GOT3 (cell line): ENCODE data around the gene PRICKLE2.
"Not testable (repeated sequence)": the region's sequence is repeated elsewhere in the genome, so short reads cannot be mapped to it uniquely, and the experiment has no call there.

ENCODE experiments used
- DNase-seq: peaks from one replicate; lab custom pipeline; 2025; ENCODE audit warnings: mixed read lengths; lab: John Stamatoyannopoulos, UW

The PRICKLE2 gene

GRCh38 chr3:64102147-64102546 is 123.1 kb downstream of the PRICKLE2 start:
- no peak for DNase-seq

- DNase-seq, result no peak
These were observed 126.0 kb downstream of the PRICKLE2 start for GRCh38 chr3:64099316-64099715.

GRCh38 chr3:64098670-64099069 is 126.6 kb downstream of the PRICKLE2 start:
- no peak for DNase-seq

- no peak for DNase-seq
These were observed 127.3 kb downstream of the PRICKLE2 start for GRCh38 chr3:64097920-64098319.

- no peak for DNase-seq
These were observed 129.5 kb downstream of the PRICKLE2 start for GRCh38 chr3:64095802-64096201.

GRCh38 chr3:64094713-64095079 is 130.6 kb downstream of the PRICKLE2 start:
- DNase-seq, result no peak

GRCh38 chr3:64093825-64094712 is 131.2 kb downstream of the PRICKLE2 start:
- no peak for DNase-seq

- no peak for DNase-seq
These were observed 132.1 kb downstream of the PRICKLE2 start for GRCh38 chr3:64093211-64093610.

GRCh38 chr3:64091501-64091900 is 133.8 kb downstream of the PRICKLE2 start:
- no peak for DNase-seq

- not testable (repeated sequence) for DNase-seq
These were observed 135.9 kb downstream of the PRICKLE2 start for GRCh38 chr3:64089386-64089785.

- DNase-seq, result no peak
These were observed 136.7 kb downstream of the PRICKLE2 start for GRCh38 chr3:64088408-64089205.

GRCh38 chr3:64086479-64087252 is 138.6 kb downstream of the PRICKLE2 start:
- no peak for DNase-seq

- no peak for DNase-seq
These were observed 140.6 kb downstream of the PRICKLE2 start for GRCh38 chr3:64084640-64085039.

- no peak for DNase-seq
These were observed 141.7 kb downstream of the PRICKLE2 start for GRCh38 chr3:64083575-64083974.

GRCh38 chr3:64082961-64083541 is 142.2 kb downstream of the PRICKLE2 start:
- DNase-seq, result no peak

GRCh38 chr3:64082411-64082810 is 142.9 kb downstream of the PRICKLE2 start:
- DNase-seq, result no peak

GRCh38 chr3:64081235-64081630 is 144.0 kb downstream of the PRICKLE2 start:
- no peak for DNase-seq

GRCh38 chr3:64080616-64081234 is 144.5 kb downstream of the PRICKLE2 start:
- DNase-seq, result no peak

GRCh38 chr3:64079369-64080150 is 145.7 kb downstream of the PRICKLE2 start:
- no peak for DNase-seq

GRCh38 chr3:64078966-64079365 is 146.3 kb downstream of the PRICKLE2 start:
- no peak for DNase-seq
